GM04504 (cell line): ENCODE measurements around the gene LYPD6B.
"Not testable (repeated sequence)": the region's sequence is repeated elsewhere in the genome, so short reads cannot be mapped to it uniquely, and the experiment has no call there.

Experiments
- DNase-seq: peaks from one replicate; pipeline ENCODE4 v3.0.0-alpha.2; 2012; ENCODE audit warnings: low read depth

Gene LYPD6B

DNA sequence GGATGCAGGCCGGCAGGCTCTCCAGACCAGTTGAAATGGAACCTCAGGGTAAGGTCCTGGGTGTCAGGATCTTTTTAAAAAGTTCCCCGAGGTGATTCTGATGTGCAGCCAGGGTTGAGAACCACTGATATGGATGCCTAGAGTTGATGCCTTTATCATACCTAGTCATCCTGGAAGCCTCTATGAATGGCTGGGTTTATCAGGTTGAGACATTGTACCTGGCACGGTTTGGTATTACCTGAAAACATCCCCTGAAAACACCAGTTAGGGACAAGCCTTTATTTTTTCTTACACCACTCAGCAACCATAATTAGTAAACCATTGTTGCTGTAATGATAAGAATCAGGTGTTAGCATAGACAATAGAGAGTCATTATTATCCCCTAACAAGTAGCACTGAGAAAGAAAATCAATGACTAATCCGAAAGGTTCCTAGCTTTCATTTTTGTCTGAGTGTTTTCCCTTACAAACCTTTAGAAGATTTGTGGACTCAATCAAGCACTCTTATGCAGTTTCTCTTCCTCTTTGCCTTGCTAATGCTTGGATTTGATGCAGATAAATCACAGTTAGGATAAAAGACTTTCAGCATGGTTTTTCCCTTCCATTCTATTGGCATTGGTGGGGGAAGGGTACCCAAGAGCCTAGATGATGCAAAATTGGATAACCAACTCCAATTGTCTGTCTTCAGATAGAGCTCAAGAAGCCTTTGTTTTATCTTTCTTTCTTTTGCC, 175.4 kb downstream of the LYPD6B start:
- no peak for DNase-seq

DNA sequence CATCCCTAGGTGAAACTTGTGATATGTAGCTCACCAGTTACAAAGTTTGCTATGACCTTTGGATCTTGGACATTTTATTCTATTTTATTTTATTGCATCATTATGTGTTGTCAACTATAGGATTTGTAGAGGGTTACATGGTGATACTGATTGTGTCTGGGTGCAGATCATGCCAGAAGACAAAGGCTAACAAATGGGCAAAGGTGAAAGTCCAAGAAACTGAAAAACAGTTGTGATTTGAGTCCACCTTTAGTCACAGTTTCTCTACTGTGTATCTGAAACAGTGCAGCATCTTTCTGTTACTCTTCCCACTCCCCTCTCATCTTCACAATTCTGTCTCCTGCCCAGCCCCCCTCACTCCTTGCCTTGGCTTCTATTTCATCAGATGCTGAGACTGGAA, 180.0 kb downstream of the LYPD6B start:
- DNase-seq, result no peak

DNA sequence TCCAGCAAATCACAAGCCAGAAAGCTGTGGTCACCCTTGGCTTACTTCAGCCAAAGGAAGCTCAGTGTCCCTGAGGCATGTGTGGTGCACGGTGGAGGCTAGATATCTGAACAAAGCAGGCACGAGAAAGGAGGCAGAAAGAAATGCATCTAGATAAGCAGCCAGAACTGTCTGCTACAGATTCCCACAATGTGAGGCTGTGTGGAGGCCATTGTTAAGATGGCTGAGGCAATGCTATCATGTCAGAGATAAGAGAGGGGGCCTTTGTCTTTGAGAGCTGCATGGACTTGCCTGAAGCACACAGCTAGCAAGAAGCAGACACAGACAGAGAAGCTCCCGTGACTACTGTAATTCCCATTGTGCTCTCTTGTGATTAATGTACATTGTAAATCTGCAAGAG, 181.4 kb downstream of the LYPD6B start:
- DNase-seq, result no peak

DNA sequence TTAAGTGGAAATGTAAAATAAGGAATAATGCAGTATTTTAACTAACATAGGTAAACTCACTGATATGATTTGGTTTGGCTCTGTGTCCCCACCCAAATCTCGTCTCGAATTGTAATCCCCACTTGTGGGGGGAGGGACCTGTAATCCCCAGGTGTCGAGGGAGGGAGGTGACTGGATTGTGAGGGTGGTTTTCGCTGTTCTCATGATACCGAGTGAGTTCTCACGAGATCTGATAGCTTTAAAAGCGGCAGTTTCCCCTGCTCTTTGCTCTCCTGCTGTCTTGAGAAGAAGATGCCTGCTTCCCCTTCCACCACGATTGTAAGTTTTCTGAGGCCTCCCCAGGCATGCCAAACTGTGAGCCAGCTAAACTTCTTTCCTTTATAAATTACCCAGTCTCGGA, 182.5 kb downstream of the LYPD6B start:
- no peak for DNase-seq

DNA sequence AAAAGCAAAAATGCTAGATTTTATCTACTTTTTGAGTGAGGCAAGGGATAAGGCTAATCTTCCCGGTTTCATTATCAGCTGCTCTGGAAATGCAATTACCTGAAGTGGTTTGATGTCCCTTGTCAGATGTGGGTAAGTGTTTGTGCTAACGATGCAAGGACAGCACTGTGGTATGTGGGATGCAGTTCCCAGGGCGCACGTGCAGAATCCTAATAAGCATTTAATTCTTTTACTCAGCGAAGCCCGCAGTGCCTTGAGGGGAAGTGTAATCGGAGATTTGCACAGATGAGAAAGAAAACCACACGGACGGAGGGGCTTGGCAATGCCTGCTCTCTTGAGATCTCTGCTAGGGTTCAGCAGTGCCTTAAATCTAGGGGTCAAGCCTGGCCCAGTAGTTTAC, 183.4 kb downstream of the LYPD6B start:
- no peak for DNase-seq

DNA sequence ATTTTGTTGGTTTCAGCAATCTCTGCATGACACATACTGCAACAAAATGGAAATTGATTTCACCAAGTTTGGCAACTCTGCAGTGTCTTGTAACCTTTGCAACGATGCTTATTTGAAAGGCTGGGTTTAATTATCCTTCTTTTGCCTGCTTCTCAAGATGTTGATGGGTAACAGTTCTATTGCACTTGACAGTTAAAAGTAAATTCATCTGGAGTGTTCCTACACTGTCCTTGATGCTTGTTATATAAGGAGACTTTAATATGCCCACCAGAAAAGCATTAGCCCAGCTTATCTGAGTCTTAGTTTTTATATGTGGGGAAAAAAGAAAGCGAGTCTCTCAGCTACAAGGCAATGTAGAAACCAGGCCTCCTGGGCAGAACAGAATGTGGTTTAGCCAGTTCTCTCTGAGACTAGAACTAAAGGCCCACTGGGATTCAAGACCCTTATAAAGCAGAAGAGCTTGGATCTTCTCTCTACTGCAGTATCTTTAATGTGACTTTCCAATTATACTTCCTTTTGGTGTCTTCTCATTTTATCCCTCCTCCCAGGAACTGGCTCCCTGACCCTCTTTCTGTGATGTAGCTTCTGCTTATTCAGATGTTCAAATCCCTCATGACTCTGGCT, 185.1 kb downstream of the LYPD6B start:
- DNase-seq, result no peak

DNA sequence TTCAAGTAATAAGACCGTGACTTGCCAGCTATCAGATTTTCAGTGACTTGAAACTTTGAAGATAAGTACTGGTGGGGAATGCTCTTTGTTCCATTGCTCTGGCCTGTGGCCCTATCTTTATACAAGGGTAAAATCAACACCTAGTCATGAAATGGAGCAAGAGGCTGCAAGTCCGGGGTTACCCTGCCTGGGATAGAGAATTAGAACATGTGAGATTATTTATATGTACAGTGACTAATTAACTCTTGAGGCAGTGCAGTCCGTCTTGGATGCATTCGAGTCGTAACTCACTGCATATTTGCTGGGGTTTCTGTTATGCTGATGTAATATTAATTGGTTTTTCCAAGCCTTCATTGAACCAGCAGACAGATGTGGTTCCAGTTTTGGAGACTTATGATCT, 186.0 kb downstream of the LYPD6B start:
- DNase-seq, result no peak

DNA sequence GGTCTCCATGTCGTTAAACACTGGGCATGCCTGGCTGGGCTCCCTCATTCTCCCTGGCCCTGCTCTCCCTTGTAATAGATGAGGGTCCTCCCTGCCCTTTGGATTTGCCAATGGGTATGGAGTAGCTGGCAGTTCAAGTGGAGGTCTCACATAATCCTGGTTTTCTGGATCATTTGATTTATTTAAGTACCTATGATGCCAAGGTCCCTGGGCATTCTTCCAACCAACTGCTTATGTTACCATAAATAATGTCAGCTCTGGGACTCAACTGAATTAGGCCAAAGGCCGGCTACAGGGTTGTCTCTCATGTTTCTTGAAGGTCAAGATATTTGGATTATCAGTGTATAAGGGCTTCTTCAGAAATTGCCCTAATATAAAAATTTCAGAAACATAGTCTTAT, 186.9 kb downstream of the LYPD6B start:
- DNase-seq, result no peak

DNA sequence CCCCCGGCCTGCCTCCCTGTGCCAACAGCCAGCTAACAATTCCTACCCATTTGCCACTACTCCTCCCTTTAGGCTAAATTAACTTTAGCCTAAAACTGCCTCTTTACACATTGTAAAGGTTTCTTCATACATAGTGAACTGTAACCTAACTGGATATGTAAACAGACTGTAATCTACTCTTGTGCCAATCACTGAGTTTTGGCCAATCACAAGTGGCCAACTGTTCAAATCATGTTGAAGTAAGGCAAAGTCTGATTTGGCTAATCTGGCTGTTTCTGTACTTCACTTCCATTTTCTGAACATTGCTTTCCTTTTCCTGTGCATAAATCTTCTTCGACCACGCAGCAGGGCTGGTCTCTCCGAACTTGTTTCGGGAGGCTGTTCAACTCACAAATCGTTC, 188.3 kb downstream of the LYPD6B start:
- DNase-seq, result no peak

DNA sequence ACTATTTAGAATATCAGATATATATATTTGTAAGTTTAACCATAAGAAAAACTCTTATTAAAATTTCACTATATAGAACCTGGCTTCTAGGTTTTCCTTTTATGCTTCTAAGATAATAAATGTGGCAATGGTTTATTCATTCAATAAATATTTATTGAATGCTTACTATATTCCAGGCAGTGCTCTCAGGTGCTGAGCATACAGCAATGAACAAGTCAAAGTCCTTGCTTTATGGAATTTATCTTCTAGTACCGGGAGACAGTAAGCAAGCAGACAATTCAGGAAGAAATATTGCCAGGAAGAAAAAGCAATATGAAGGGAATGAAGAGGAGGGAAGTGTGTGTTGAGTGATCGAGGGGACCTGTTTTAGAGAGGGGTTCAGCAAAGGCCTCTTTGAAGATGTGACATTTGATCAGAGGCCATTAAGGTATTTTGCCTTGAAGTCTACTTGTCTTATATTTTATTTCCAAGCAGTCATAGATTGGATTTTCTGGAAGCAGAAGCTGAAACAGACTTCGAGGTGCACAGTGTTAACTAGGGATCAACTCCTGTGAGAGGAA, 197.4 kb downstream of the LYPD6B start:
- no peak for DNase-seq

DNA sequence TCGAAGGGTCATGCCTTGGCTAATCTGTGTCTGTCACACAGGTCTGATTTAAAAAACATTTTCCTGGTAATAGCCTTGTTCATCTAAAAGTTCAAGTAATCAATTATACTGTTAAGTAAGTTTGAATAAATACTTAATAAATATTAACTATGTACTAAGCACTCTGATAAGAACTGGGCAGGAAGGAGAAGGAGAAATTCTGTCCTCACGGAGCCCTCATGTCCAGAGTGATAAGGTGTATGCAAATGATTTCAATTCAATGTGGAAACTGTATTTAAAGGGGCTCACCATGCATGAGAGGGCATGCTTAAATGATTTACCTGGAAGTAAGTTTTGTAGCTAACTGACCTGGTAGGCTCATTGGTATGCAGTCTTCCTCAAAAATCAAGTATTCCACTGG, 197.9 kb downstream of the LYPD6B start:
- no peak for DNase-seq

DNA sequence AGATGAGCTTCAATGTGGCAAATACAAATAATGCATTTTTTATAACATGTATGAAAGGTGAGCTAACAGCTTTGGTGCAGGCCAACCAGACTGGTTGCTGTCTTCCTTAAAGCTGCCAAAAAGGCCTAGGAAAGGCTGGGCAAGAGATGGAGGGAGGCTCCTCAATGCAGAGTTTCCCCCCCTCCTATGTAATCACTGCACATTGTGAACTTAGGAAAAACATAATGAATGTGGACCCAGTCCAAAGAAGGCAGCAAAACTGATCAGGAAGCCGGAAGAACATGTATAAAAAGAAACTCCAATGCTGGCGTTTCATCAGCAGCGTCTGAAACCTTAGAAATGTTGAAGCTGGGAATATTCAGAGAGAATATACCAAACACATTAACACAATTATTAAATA, 207.7 kb downstream of the LYPD6B start:
- DNase-seq, result no peak

DNA sequence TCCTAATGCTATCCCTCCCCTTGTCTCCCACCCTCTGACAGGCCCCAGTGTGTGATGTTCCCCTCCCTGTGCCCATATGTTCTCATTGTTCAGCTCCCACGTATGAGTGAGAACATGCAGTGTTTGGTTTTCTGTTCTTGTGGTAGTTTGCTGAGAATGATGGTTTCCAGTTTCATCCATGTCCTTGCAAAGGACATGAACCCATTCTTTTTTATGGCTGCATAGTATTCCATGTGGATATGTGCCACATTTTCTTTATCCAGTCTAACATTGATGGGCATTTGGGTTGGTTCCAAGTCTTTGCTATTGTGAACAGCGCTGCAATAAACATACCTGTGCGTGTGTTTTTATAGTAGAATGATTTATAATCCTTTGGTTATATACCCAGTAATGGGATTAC, 212.9 kb downstream of the LYPD6B start:
- DNase-seq, result not testable (repeated sequence)

DNA sequence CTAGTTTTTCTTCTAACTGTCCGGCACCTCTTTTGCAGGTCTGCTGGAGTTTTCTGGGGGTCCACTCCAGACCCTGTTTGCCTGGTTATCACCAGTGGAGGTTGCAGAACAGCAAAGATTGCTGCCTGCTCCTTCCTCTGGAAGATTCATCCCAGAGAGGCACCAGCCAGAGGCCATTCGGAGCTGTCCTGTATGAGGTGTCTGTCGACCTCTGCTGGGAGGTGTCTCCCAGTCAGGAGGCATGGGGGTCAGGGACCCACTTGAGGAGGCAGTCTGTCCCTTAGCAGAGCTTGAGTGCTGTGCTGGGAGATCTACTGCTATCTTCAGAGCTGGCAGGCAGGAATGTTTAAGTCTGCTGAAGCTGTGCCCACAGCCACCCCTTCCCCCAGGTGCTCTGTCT, 218.4 kb downstream of the LYPD6B start:
- DNase-seq, result not testable (repeated sequence)

DNA sequence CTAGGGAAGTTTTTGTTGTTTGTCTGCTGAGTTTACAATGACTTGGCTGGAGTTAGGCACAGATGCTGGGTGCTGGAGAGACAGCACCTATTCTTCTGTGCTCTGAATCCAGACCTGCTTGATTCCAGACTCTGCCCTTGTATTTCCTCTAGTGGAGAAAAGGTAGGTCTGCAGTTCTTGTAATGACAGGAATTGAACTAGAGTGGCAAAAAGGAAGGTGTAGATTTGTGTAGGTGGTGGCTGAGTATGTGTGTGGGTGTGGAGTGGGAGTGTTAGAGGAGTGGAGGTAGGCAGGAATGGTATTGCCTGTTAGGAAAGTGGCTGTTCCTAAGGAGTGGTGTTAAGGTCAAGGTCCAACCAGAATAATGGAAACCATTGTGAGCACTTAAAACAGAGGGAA, 220.0 kb downstream of the LYPD6B start:
- no peak for DNase-seq

DNA sequence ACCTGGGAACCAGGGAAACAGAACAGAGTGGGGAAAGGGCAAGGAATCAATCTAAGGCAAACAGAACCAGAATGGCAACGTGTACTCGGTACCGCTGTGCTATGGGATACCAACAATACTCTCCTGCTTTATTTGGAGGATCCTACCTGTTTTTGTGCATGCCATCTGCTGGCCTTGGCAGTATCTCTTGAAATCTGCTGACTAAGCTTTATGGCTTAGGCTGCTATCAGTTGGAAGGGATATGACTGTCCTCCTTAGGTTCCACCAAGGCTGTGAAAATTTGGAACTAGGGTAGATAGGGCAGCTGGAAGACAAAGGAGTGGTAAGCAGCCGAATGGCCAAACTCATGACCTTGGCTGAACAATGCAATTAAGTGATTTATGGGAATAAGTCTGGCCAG, 220.6 kb downstream of the LYPD6B start:
- no peak for DNase-seq

DNA sequence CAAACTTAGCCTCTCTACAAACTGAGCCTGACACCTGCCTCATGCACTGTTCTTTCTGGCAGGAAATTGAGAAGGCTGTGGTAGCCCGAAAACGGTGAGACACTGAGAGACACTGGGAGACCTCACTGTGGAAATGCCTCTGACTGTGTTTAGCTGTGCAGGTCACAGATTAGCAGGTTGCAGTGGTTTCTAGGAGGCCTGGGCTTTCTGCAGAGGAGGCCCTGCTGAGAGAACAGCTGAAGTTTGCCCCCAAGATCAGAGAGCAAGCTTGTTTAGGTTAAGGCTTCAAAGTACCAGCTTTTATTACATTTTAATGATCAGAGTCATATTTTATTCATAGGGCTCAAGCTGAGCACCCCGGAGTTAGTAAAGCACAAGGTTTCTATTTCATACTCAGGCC, 223.2 kb downstream of the LYPD6B start:
- DNase-seq, result no peak
